GM12891 (cell line): ENCODE data around the gene L3HYPDH. TPM values are rescaled to one million over a fixed set of nuclear protein-coding genes. Genes with fewer than 3 reads are reported as not detected.

ENCODE experiments used
- DNase-seq: peaks from one replicate; pipeline ENCODE4 v3.0.0; 2011; ENCODE audit warnings: low spot score; ENCODE audit not compliant: insufficient read length
- FAIRE-seq: peaks from 2 replicates; lab custom pipeline; 2011; peaks lifted over from hg19 to GRCh38; lab: Jason Lieb, UNC
- PAX5 ChIP-seq: IDR thresholded peaks from 2 replicates; pipeline ENCODE4 v1.6.1; 2011; ENCODE audit warnings: low read length, moderate library complexity, mild to moderate bottlenecking; ENCODE audit not compliant: insufficient read depth, severe bottlenecking
- POLR2A ChIP-seq: IDR thresholded peaks from 2 replicates; pipeline ENCODE4 v1.6.1; 2011; ENCODE audit warnings: low read depth, low read length, control low read depth
- POLR2AphosphoS5 ChIP-seq: IDR thresholded peaks from 2 replicates; pipeline ENCODE4 v1.6.1; 2011; ENCODE audit warnings: low read depth, low read length, control low read depth
- POU2F2 ChIP-seq: IDR thresholded peaks from 2 replicates; pipeline ENCODE4 v1.6.1; 2011; ENCODE audit warnings: low read depth, mild to moderate bottlenecking, control low read depth, low read length, moderate library complexity
- SPI1 ChIP-seq: IDR thresholded peaks from 2 replicates; pipeline ENCODE4 v1.6.1; 2011; ENCODE audit warnings: low read depth, low read length, control low read depth
- TAF1 ChIP-seq: IDR thresholded peaks from 2 replicates; pipeline ENCODE4 v1.6.1; 2011; ENCODE audit warnings: low read depth, low read length, control low read depth
- polyA plus RNA-seq: library from polyadenylated mRNA; unstranded; fragments of >200 nt; gene quantifications from one replicate; pipeline ENCODE4 v1.2.1, GENCODE V29; 2012; ENCODE audit warnings: low read depth, missing spikeins, inconsistent platforms; ENCODE audit not compliant: missing spikeins

The L3HYPDH gene
- polyA plus RNA-seq: 8.9 TPM

DNA sequence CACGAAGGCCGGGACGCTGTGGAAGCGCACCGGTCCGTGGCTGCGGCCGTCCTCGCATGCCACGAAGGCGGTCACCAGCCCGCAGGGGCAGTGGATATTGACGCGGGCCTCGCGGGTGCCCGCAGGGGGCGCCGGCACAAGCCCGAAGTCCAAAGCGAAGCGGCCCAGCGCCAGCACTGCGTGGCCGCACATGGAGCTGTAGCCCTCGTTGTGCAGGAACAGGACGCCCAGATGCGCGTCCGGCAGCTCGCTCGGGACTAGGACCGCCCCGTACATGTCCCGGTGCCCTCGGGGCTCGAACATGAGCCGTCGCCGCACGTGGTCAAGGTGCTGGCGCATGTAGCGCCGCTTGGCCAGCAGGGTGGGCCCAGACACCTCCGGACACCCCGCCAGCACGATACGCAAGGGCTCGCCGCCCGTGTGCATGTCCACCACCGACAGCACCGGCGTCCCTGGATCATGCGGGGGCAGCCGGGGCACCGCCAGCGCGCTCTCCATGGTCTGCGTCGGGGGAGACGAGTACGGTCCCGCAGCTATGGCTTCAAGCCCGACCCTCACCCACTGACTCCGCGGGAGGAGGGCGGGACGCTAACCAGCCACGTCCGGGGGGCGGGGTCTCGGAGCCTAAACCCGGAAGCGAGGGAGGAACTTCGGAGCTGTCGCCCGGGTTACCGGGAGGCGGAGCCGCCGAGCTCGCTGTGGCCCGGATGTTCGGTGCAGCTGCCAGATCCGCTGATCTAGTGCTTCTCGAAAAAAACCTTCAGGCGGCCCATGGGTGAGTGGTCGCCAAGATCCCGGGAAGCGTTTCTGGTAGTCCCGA, at the start of gene L3HYPDH, which contains the start of gene JKAMP:
Gene L3HYPDH, minus strand, starts transcription at position 590 of the 820 bp plus-strand sequence. Its CDS starts 92 bp downstream, at position 498.
Gene JKAMP, plus strand, starts transcription at position 699 of the 820 bp plus-strand sequence. Its CDS starts 73 bp downstream, at position 772.
- peak; percentile 94 for FAIRE-seq
- peak; percentile 72 for TF ChIP-seq SPI1
- 0 out of 2 replicates have a peak, but pooled peaks have one; percentile 3 for TF ChIP-seq POU2F2
- no peak for TF ChIP-seq PAX5
- peak; percentile 80 for TF ChIP-seq POLR2A
- TF ChIP-seq TAF1: peak; percentile 54; the same call in 1 of the 2 replicates
- TF ChIP-seq POLR2AphosphoS5: peak; percentile 88
- peak; percentile 88 for DNase-seq

DNA sequence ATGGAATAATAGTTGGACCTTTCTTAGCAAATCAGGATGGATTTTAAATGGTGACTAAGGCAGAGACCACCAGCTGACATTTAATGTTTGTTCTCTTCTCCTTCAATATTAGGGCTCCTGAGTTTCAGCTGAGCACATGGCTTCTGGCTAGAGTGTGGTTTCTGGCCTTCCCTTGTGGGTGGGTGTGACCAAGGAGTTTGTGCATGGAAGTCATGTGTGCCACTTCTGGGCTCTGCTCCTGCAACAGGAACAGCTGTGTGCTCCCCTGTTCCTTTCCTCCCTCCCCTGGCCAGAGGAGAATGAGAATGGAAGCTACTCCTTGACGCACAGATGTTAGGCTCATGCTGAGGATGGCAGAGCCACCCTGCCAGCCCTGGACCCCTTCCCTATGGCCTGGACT, 48.2 kb upstream of the L3HYPDH start:
- TF ChIP-seq SPI1 (no peak), POLR2AphosphoS5 (no peak), POU2F2 (no peak), PAX5 (no peak), POLR2A (no peak), TAF1 (no peak)
- no peak for DNase-seq
- no peak for FAIRE-seq

DNA sequence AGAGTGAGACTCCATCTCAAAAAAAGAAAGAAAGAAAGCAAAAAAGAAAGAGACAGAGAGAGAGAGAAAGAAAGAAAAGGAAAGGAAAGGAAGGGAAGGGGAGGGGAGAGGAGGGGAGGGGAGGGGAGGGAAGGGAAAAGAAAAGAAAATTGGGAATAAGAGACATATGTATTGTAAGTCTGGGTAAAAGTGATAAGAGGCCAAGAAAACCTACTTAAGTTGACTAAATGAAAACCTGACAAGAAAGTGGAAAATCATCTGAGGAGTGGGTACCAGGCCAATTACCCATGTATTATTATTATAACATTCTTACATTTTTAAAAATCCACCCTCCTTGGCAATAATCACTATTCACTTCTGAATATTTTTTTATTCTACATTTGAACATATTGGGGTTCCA, 46.1 kb upstream of the L3HYPDH start:
- no peak for DNase-seq
- no peak for FAIRE-seq
- TF ChIP-seq POU2F2 (no peak), POLR2A (no peak), POLR2AphosphoS5 (no peak), TAF1 (no peak), PAX5 (no peak), SPI1 (no peak)

DNA sequence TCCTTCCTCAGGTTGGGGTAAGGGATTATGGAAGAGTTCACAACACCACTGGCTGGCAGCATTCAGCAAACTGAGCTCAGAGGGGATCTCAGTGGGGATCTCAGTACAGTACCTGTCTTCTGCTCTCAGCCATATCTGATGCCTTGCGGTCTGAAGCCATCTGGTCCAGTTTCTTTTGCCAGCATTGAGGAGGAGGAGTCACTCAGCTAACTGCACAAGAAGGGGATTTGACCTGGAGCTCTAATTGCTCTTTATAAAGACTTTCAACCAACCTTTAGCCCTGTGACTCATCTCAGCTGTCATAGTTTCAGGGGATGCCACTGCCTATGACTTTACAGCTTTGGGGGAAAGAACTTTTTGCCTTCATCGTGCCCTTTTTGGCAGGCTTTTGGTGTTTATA, 45.0 kb upstream of the L3HYPDH start:
- TF ChIP-seq POLR2AphosphoS5: no peak
- no peak for TF ChIP-seq POLR2A
- no peak for TF ChIP-seq PAX5
- no peak for TF ChIP-seq TAF1
- no peak for TF ChIP-seq SPI1
- no peak for TF ChIP-seq POU2F2
- FAIRE-seq (no peak), DNase-seq (no peak)

DNA sequence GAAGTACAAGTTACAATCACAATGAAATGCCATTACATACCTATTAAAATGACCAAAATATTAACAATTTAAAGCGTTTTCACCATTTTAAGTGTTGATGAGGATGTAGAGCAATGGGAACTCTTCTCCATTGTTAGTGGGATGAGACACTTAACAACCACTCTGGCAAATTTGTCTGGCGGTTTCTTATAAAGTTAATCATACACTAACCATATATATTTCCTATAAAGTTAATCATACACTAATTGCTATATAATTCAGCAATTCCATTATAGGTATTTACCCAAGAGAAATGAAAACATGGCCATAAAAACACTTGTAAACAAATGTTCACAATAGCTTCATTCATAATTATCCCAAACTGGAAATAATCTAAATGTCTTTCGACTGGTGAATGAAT, 36.0 kb upstream of the L3HYPDH start:
- FAIRE-seq: no peak
- no peak for TF ChIP-seq POLR2AphosphoS5
- TF ChIP-seq PAX5: no peak
- DNase-seq: no peak

DNA sequence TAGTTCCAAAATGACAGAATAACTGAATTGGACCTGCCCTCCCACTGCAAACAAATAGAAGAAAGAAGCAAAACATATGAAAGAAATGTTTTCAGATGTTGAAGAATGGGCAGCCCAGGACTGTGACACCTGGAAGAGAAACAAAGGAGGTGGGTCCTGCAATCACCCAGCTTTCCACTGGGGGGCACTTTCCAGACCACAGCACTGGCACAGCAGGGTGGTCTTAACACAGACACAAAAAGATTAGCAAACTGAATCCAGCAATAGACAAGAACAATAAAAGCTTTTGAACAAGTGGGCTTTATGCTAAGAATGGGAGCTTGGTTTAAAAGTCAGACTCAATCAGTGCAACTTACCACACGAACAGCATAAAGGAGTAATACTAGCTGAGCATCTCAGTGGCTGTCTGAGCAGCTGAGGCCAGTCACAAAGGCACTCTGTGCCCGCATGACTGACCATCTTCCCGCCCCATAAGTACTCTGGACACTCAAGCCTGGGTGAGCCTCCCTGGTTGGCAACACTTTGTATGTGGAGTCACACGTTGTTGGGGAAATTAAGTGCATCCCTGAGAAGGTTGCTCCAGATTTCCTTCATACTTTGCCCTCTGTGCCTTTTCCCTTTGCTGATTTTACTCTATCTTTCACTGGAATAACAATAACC, 27.8 kb upstream of the L3HYPDH start:
- peak; percentile 4 for DNase-seq
- TF ChIP-seq TAF1 (no peak), POU2F2 (no peak), POLR2AphosphoS5 (no peak), POLR2A (no peak), PAX5 (no peak), SPI1 (no peak)
- FAIRE-seq: no peak

DNA sequence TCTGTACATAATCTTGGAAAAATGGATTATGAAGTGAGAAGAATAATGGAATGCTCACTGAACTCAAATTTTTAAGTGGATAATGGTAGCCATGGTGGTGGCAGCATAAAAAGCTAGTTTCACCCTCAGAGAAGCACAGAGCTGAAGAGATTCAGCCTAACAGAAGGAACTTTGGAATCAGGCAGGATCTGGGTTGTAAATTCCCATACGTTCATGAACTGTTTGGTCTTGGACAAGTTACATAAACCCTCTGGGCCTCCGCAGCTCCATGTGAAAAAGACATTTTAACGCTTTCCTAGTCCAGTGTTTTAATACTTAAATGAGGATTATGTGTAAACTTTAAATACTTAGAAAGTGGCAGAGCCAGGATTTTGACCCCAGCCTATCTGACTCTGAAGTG, 26.8 kb upstream of the L3HYPDH start:
- DNase-seq (no peak), FAIRE-seq (no peak)

DNA sequence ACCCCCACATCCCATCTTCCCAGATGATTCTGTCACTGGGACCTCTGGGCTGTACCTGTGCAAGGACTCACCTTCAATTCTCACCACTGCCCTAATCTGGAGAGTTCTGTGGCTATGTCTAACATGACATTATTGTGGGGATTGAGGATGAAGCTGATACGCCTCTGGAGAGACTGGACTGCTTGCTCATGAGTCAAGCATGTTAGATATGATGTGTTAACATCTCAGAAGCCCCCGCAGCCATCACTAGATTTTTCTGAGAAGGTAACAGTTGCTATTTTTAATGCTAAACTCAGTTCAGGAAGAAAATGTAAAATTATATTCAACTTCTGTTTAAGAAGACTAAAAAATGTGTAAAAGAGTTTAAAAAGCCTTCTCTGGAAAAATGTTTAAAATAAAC, 25.8 kb upstream of the L3HYPDH start:
- DNase-seq (no peak), FAIRE-seq (no peak)
- no peak for TF ChIP-seq POLR2A
- TF ChIP-seq POU2F2: no peak
- no peak for TF ChIP-seq POLR2AphosphoS5
- TF ChIP-seq TAF1: no peak
- TF ChIP-seq SPI1: no peak
- TF ChIP-seq PAX5: no peak

More for the DNA sequence above, 26.8 kb upstream of the L3HYPDH start:
- TF ChIP-seq POLR2A (no peak), SPI1 (no peak), PAX5 (no peak), TAF1 (no peak), POU2F2 (no peak), POLR2AphosphoS5 (no peak)

DNA sequence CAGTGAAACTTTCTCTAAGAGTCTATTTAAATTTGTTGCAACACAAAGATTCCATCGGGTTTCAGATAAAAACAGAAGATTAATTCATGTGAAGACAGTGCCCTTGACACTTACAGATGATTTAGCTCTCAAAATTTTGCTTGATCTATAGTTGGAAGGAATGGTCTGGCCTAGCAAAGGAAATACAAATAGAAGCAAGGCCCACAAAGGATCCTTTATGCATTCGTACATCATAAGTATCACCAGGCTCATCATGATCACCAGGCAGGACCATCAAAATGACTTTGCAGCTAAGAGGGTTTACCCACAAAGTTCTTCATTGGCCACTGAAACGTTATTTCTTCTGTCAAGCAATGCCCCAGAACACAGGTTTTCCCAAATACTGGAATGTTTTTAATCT, 24.9 kb upstream of the L3HYPDH start:
- FAIRE-seq (no peak), DNase-seq (no peak)
- TF ChIP-seq POU2F2 (no peak), PAX5 (no peak), TAF1 (no peak), POLR2AphosphoS5 (no peak), SPI1 (no peak), POLR2A (no peak)
